Umbilical cord (tissue), 2 donors: ENCODE measurements around the gene TNFRSF18. TPM values are rescaled to one million over a fixed set of nuclear protein-coding genes. Genes with fewer than 3 reads are reported as not detected.

Experiments
- DNase-seq: peaks from one replicate; pipeline ENCODE4 v3.0.0-alpha.2; 2015; ENCODE audit warnings: low spot score
- total RNA-seq: library from RNA; depleted of rRNA; stranded (reverse); fragments of >200 nt; gene quantifications from one replicate; pipeline ENCODE4 v1.2.3, GENCODE V29; 2014; ENCODE audit warnings: low replicate concordance; ENCODE audit not compliant: insufficient read depth

Gene TNFRSF18
- total RNA-seq, 1 donor from 2014 or later = not detected

DNA sequence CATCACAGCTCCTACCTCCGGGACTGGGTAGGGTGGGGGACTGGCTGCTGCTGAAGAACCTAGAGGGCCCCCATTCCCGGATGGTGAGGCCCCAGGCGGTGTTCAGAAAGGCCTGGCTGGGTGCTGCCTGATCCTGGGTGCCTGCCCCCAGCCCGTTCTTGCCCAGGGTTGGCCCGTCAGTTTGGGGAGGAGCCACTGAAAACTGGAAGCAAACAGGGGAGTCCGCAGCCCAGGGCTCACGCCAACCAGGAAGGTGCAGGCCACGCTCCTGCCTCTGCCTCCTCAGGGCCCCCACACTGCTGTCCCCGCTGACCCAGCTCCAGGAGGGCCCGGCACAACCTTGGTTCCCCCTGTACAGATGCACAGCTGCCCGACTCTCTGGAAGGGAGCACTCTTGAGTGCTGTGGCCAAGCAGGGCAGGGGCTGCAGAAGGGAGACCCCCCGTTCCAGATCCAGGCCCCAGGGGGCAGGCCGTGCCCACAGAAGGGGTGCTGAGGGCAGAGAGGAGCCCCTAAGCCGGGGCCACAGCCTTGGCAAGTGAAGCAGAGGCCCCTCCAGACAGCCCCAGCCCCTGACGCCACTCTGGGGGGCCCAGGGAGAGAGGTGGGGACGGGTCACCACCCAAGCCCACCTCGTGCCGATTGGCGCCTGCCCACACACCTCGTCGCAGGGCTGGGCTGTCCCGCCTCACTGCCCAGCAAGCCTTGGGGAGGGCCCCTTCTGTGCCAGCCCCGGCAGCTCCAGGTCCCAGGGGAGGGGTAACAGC, 34.6 kb upstream of the TNFRSF18 start:
- no peak for DNase-seq

GRCh38 chr1:1240348-1240732, 33.9 kb upstream of the TNFRSF18 start:
- DNase-seq = no peak

DNA sequence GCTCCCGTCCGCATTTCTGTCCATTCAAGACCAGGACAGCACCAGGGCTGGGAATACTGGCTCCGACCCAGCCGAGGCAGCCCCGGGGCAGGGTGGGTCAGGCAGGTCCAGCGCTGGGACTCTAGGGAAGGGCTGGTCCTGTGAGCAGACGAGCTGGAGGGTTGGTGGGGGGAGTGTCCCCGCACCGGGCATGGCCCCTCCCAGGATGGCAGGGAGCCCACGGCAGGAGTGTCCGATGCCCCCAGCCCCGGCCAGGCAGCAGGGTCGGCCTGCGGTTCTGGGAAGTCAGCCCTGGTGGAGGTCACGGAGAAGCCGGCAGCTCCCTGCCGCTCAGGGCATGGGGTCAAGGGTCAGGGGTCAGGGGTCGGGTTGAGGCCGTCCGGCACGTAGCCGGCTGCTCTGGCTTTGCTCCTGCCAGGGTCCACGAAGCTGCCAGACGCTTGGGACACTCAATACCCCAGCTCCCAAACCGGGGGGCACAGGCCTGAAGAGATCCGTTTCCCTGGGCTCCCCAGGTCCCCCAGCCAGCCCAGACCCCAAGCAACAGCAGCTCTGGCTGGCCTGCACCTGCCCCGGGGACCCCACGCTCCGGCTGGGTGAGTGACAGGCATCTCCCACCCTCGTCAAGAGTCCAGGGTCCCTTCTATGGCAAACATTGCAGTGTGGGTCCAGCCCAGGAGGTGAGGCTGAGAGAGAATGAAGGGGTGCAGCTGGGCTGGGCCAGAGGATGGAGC, 33.4 kb upstream of the TNFRSF18 start:
- DNase-seq = no peak

- DNase-seq = no peak
Measured at GRCh38 chr1:1239227-1239613, 32.8 kb upstream of the TNFRSF18 start.

DNA sequence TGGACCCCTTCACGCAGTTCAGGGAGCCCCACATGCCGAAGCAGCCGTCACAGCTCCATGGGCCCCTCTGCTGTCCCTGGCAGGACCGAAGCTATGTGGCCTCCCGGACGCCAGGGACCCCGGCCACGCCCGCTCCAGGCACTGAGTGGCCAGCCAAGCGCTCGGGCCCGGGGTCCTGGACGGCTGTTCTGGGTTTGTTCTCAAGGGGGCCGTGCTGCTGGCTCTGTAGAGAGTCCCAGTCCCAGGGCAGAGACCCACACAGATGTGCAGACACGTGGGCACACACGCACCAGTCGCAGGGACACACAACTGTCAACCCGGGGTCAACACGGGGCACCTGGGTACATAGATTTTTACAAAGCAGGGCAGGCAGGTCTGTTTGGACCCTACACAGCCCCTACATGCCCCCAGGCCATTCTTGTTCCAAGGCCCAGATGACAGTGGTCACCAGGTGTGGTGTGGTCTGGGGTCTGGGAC, 32.3 kb upstream of the TNFRSF18 start:
- DNase-seq = no peak

DNA sequence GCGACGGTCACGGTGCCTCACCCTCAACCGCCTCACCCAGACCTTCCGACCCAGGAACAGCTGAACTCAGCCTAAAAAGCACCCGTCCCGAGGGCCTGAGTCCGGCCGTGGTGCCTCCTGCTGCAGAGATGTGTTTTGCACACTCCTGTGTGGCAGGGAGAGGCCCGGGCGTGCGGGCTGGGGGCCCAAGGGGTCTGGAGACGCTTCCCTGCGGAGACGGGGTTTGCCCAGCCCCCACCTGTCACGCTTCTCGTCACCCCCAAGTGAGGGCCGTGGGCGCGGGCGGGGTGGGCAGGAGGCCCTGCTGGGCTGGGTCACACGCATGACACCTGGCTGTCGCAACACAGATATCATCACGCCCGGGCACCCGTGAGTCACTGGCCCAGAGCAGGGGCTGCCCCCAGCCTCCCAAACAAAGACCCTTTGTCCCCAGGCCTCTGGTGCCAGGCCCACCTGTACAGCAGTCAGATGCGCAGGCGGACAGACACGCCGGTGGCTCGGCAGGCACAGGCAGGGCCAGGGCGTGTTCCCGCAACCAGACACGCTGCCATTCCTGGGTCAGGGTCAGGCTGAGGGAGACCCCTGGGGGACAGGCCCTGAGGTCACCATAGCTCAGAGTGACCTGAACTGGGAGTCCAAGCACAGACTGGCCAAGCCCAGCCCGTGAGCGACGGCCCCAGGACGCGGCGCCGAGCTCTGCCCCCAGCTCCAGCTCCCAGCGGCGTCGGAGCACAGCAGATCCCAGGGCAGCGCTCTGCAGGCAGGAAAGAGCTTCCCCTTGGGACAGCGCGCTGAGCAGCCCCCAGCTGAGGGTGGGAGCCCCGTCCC, 31.7 kb upstream of the TNFRSF18 start:
- DNase-seq = no peak

GRCh38 chr1:1236945-1237873, 30.8 kb upstream of the TNFRSF18 start:
- DNase-seq = peak; percentile 28

DNA sequence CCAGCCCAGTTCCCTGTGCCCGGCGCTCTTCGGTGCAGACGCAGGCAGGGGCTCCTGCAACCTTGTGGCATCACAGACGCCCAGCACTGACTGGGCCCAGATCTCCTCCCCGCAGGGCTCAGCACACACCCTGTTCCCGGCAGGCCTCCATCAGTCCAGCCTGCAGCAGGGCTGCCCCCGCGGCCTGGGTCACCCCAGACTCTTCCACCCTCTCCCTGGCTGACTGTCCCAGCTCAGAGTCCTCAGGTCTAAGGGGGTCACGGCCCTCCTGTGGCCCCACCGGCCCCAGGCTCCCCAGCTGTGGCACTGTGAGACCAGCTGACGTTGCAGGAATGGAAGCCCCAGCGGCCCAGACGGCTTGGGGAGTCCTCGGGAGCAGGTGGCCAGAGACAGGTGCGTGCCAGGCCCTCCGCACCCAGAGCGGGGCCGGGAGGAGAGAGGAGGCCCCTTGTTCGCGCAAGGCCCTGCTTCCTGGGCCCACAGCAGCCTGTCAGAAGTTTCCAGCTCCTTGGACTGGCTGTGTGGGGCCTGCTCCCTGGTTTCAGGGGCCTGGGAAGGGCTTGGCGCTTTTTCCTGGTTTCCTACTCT, 29.9 kb upstream of the TNFRSF18 start:
- DNase-seq = no peak

DNA sequence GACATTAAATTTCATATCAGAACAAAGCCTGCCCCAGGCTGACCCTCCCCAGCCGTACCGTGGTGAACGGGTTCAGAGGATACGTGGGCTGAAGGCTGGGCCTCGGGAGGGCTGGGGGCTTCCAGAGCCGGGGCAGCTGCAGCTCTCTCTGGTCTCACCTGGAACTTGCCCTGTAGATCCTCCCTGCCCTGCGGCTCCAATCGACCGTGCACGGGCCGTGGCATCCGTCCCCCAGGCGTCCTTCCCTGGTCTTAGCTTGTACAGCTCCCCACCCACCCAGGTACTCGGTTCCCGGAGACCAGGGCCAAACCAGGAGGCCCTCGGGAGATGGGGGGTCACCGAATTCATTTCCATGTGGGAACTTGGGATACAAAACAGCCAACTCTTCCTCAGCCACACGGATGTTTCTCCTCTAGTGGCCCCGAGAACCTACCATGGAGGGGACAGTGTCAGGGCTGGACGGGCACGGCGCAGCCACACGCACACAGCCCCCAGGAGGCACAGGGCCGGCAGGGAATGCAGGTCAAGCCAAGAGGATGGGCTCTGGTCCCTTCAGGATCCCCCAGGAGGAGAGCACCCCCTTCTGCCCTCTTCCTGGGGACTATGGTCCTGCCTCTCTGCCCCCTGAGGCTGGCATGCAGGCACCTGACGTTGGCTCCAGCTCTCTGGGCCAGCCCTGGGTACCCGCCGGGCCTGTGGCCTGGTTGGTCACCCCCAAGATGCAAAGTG, 28.8 kb upstream of the TNFRSF18 start:
- DNase-seq = no peak

DNA sequence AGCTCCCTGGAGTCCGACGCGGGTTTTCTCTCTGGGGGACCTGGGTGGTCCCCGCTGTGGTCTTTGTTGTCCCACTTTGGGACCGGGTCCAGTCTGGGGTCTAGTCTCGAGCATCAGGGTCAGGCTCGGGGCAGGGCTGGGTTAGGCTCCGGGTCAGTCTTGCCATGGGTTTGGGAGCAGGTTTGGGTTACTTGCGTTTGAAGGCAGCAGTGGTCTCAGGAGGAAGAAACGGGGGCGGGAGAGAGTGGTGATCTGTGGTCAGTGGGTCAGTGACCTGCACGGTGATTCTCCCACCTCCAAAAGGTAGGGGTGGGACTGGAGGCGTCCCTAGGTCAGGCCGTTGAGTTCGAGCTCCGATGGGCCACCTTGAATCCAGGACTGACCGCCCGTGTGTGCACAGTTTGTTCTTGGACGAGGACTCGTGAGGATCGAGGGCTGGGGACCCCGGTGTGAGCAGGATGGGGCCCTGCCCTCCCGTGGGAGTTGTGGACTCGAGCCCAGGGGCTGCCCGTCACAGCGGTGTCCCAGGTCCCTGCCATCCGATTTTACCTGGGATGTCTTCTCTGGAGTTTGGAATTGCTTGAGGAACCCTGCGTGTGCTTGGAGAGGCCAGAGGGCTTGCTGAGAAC, 27.9 kb upstream of the TNFRSF18 start:
- no peak for DNase-seq

GRCh38 chr1:1233567-1233892, 27.1 kb upstream of the TNFRSF18 start:
- DNase-seq = no peak

DNA sequence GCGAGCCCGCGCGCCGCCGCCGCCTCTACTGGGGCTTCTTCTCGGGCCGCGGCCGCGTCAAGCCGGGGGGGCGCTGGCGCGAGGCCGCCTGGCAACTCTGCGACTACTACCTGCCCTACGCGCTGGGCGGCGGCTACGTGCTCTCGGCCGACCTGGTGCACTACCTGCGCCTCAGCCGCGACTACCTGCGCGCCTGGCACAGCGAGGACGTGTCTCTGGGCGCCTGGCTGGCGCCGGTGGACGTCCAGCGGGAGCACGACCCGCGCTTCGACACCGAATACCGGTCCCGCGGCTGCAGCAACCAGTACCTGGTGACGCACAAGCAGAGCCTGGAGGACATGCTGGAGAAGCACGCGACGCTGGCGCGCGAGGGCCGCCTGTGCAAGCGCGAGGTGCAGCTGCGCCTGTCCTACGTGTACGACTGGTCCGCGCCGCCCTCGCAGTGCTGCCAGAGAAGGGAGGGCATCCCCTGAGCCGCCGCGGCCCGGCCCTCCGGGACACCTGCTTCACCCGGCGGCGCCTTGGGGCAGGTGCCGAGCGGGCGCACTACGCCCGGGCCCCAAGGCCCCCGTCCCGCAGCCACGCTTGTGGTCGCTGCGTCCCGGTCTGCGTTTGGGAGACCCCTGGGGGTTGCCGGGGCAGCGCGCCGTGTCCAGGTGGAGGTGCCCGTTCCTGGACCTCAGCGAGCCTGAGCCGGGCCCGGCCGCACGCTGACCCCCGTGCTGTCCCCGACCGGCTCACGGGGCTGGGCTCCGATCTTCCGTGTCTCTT, 26.6 kb upstream of the TNFRSF18 start:
- no peak for DNase-seq

GRCh38 chr1:1232208-1232795, 25.9 kb upstream of the TNFRSF18 start, which contains the start of gene B3GALT6:
B3GALT6 (plus strand) TSS chr1:1232237; CDS start chr1:1232279, 42 bp downstream.
- DNase-seq = no peak

- DNase-seq = peak; percentile 98
Measured at GRCh38 chr1:1231400-1232207, 25.2 kb upstream of the TNFRSF18 start, which contains the start of gene SDF4. SDF4 (minus strand) TSS chr1:1232001; CDS start chr1:1228772, 3,229 bp downstream.

DNA sequence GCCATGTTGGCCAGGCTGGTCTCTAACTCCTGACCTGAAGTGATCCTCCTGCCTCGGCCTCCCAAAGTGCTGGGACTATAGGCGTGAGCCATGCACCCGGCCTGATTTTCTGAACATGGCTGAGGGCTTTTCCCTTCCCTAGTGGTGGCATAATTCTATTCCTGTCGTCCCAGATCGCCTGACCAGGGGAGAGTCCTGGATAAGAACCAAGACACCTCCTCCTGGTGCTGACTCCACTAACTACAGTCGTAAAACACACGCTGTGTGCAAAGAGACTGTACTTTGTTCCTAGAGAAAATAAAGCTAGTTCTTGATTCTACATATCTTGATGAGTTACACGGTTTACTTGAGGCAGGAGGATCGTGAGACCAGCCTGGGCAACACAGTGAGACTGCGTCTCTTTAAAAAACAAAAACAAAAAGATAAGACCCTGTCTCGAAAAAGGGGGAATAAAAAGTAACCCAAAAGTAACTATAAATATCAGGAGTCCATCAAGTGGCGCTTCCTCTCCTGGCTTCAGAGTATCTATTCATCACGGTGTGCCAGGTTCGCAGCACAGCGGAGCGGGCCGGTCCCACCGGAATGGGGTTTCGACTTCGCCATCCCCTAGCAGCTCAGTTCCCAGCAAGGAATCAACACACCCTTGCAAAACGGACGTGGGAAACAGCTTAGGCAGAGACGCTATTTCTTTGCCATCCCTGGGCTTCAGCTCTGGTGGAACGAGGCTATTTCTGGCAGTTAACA, 24.4 kb upstream of the TNFRSF18 start:
- no peak for DNase-seq

DNA sequence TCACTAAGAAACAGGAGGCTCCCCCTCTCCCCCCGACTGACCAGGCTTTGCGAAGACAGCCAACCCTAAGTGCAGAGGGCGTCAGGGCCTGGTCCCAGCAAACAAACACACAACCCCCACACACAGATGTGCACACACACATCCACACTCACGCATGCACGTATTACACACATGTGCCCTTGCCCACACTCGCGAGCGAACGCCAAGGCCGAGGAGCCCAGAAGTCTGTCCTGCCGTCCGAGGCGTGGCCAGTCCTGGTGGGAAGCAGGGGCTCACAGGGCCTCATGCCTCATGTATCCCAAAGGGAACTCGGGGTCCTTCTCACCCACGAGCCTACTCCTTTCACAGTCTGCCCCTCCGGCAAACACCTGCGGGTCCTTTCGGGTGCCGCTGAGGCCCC, 23.4 kb upstream of the TNFRSF18 start:
- no peak for DNase-seq
